ENCODE data around the gene TNPO2. TPM values are rescaled to one million over a fixed set of nuclear protein-coding genes. Genes with fewer than 3 reads are reported as not detected.

Gene TNPO2
- total and polyA plus RNA-seq, 2 of the 13 experiments (the other 11 are each of a cell fraction or from before 2014, with no cell fraction given), result 31.7 to 61.0 TPM

- TF ChIP-seq FUBP1 (CRISPR knock-in tag; IDR thresholded peaks at IDR 0.05; ENCODE audit: borderline replicate concordance) (no peak), HNF1B (CRISPR knock-in tag; IDR thresholded peaks at IDR 0.05) (peak; percentile 57; the same call in 1 of the 2 replicates), BORCS8-MEF2B (CRISPR knock-in tag; IDR thresholded peaks at IDR 0.05) (no peak), SMAD9 (CRISPR knock-in tag; IDR thresholded peaks at IDR 0.05) (no peak), GMEB2 (CRISPR knock-in tag; IDR thresholded peaks at IDR 0.05; ENCODE audit: low read depth) (no peak), ZNF782 (CRISPR knock-in tag; IDR thresholded peaks at IDR 0.05; ENCODE audit: borderline replicate concordance) (no peak), ZNF792 (CRISPR knock-in tag; IDR thresholded peaks at IDR 0.05) (no peak), ZNF572 (CRISPR knock-in tag; IDR thresholded peaks at IDR 0.05) (no peak), PHF21A (CRISPR knock-in tag; IDR thresholded peaks at IDR 0.05) (no peak), ZBTB43 (CRISPR knock-in tag; conservative IDR thresholded peaks at IDR 0.05) (no peak), ZNF850 (CRISPR knock-in tag; conservative IDR thresholded peaks at IDR 0.05) (no peak), SIX4 (CRISPR knock-in tag; IDR thresholded peaks at IDR 0.05) (no peak), CEBPG (CRISPR knock-in tag; IDR thresholded peaks at IDR 0.05) (no peak), PCBP2 (optimal IDR thresholded peaks at IDR 0.05; ENCODE audit: low read depth, low read length, poor library complexity, severe bottlenecking) (no peak), MYC (CRISPR knock-in tag; IDR thresholded peaks at IDR 0.05; ENCODE audit: borderline replicate concordance) (peak; percentile 40; the same call in 1 of the 2 replicates), ZNF274 (CRISPR knock-in tag; IDR thresholded peaks at IDR 0.05) (no peak), ZBTB7A (CRISPR knock-in tag; IDR thresholded peaks at IDR 0.05) (peak; percentile 26; the same call in 1 of the 2 replicates), POLR2G (IDR thresholded peaks at IDR 0.05; ENCODE audit: low read depth, low read length) (peak; percentile 68), ZNF432 (CRISPR knock-in tag; IDR thresholded peaks at IDR 0.05; ENCODE audit: borderline replicate concordance) (no peak), RBM22 (optimal IDR thresholded peaks at IDR 0.05; ENCODE audit: low read length) (no peak), ZNF616 (CRISPR knock-in tag; IDR thresholded peaks at IDR 0.05; ENCODE audit: low read depth) (no peak), ATRX (CRISPR knock-in tag; IDR thresholded peaks at IDR 0.05; ENCODE audit: borderline replicate concordance) (no peak), ZNF576 (CRISPR knock-in tag; IDR thresholded peaks at IDR 0.05) (no peak), MTF1 (CRISPR knock-in tag; IDR thresholded peaks at IDR 0.05) (no peak), PAX8 (CRISPR knock-in tag; IDR thresholded peaks at IDR 0.05; ENCODE audit: borderline replicate concordance) (no peak)
Measured at GRCh38 chr19:12666265-12667048, 57.3 kb downstream of the TNPO2 start, which contains the start of the genes MAN2B1 and WDR83 (continued).
